Stromal cell of bone marrow (primary cell): ENCODE results near the gene TNFRSF9.

Experiments used
- DNase-seq: peaks from one replicate; pipeline ENCODE4 v3.0.0-alpha.2; 2012; ENCODE audit warnings: low read depth

TNFRSF9 gene

GRCh38 chr1:7916501-7916830 is 24.2 kb downstream of the TNFRSF9 start:
- DNase-seq: no peak

GRCh38 chr1:7915826-7916500 is 24.7 kb downstream of the TNFRSF9 start:
- DNase-seq: no peak

- DNase-seq: no peak
Observed at GRCh38 chr1:7912743-7913557, 27.7 kb downstream of the TNFRSF9 start.

- no peak for DNase-seq
Observed at GRCh38 chr1:7912145-7912544, 28.5 kb downstream of the TNFRSF9 start.

- DNase-seq: no peak
Observed at GRCh38 chr1:7905262-7905661, 35.4 kb downstream of the TNFRSF9 start.

- peak; percentile 54 for DNase-seq
Observed at GRCh38 chr1:7902478-7903085, 38.1 kb downstream of the TNFRSF9 start.

GRCh38 chr1:7899741-7900140 is 40.9 kb downstream of the TNFRSF9 start:
- peak; percentile 36 for DNase-seq

- no peak for DNase-seq
Observed at GRCh38 chr1:7898962-7899361, 41.7 kb downstream of the TNFRSF9 start.

- no peak for DNase-seq
Observed at GRCh38 chr1:7896994-7897393, 43.6 kb downstream of the TNFRSF9 start.

- DNase-seq: peak; percentile 94
Observed at GRCh38 chr1:7893529-7894180, 47.0 kb downstream of the TNFRSF9 start.

GRCh38 chr1:7891804-7892203 is 48.8 kb downstream of the TNFRSF9 start:
- no peak for DNase-seq

GRCh38 chr1:7890853-7891252 is 49.8 kb downstream of the TNFRSF9 start:
- no peak for DNase-seq

GRCh38 chr1:7888248-7889081 is 52.2 kb downstream of the TNFRSF9 start:
- DNase-seq: peak; percentile 81

- DNase-seq: no peak
Observed at GRCh38 chr1:7886405-7886745, 54.3 kb downstream of the TNFRSF9 start.

- DNase-seq: no peak
Observed at GRCh38 chr1:7885513-7886404, 54.9 kb downstream of the TNFRSF9 start.

GRCh38 chr1:7884757-7885156 is 55.9 kb downstream of the TNFRSF9 start:
- DNase-seq: no peak

GRCh38 chr1:7879228-7879627 is 61.4 kb downstream of the TNFRSF9 start:
- no peak for DNase-seq

- DNase-seq: no peak
Observed at GRCh38 chr1:7878027-7878426, 62.6 kb downstream of the TNFRSF9 start.

GRCh38 chr1:7873801-7874795 is 66.5 kb downstream of the TNFRSF9 start:
- DNase-seq: no peak

- DNase-seq: no peak
Observed at GRCh38 chr1:7871136-7871535, 69.5 kb downstream of the TNFRSF9 start.
